PC-9 (cell line): ENCODE data around the gene SYNE1.

Source experiments
- EZH2 ChIP-seq: fragments of 200-600 bp; sonication (generic); IDR thresholded peaks from 2 replicates; pipeline ENCODE4 v1.8.0; 2017; ENCODE audit warnings: antibody characterized with exemption, low read depth
- TF ChIP-seq, protein P1 (sequence below): fragments of 200-600 bp; sonication (generic); conservative IDR thresholded peaks from 2 replicates; pipeline ENCODE4 v1.6.1; 2017; ENCODE audit warnings: mixed run types, antibody characterized with exemption, mild to moderate bottlenecking, moderate library complexity

DNA sequence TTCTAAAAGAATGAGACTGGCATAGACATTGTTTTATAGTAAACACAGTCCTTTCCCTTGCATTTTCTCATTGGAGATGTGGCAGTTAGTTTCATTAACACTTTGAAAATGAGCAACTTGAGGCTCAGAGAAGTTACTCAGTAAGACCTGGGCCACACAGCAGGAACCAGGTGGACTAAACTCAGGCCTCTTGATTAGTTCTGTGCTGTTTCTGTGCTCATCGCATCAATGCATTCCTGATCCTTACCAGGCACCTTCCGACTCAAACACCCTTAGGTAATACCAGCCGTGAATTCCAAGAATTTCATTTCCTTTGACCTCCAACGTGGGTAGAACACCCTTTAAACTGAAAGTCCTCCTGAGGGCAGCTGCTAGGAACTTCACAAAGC, 466.9 kb downstream of the SYNE1 start:
- TF ChIP-seq, protein P1, sequence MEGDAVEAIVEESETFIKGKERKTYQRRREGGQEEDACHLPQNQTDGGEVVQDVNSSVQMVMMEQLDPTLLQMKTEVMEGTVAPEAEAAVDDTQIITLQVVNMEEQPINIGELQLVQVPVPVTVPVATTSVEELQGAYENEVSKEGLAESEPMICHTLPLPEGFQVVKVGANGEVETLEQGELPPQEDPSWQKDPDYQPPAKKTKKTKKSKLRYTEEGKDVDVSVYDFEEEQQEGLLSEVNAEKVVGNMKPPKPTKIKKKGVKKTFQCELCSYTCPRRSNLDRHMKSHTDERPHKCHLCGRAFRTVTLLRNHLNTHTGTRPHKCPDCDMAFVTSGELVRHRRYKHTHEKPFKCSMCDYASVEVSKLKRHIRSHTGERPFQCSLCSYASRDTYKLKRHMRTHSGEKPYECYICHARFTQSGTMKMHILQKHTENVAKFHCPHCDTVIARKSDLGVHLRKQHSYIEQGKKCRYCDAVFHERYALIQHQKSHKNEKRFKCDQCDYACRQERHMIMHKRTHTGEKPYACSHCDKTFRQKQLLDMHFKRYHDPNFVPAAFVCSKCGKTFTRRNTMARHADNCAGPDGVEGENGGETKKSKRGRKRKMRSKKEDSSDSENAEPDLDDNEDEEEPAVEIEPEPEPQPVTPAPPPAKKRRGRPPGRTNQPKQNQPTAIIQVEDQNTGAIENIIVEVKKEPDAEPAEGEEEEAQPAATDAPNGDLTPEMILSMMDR = no peak
- no peak for TF ChIP-seq EZH2
